H7 (cell line): Measurements from ENCODE around the gene DIPK1C. TPM values are rescaled to one million over a fixed set of nuclear protein-coding genes. Genes with fewer than 3 reads are reported as not detected.

ENCODE experiments used
- DNase-seq: peaks from one replicate; pipeline ENCODE4 v3.0.0; 2012
- H3K27me3 ChIP-seq: 2 replicates; pipeline ENCODE4 v1.6.0; 2011; ENCODE audit warnings: mild to moderate bottlenecking, low read length; ENCODE audit not compliant: control insufficient read depth, insufficient read depth
- H3K36me3 ChIP-seq: replicated peaks from 2 replicates; pipeline ENCODE4 v1.5.1; 2011; ENCODE audit warnings: low read length; ENCODE audit not compliant: control insufficient read depth, insufficient read depth
- H3K4me3 ChIP-seq: 2 replicates; pipeline ENCODE4 v1.5.1; 2011; ENCODE audit warnings: low read depth, mild to moderate bottlenecking, control low read depth, low read length, moderate library complexity; ENCODE audit not compliant: insufficient read depth
- total RNA-seq: library from RNA; depleted of rRNA; stranded (reverse); fragments of >200 nt; shearing (Covaris generic); gene quantifications from 2 replicates; pipeline ENCODE4 v1.2.3, GENCODE V29; 2014

DIPK1C gene
- total RNA-seq, 1 experiment from 2014 or later: not detected

GRCh38 chr18:74450626-74451025 lies 6.5 kb downstream of the DIPK1C start:
- DNase-seq: no peak
- peaks cover 13% of the 10 kb centered on the region for H3K27me3 ChIP-seq
- no peaks in the 10 kb centered on the region for H3K36me3 ChIP-seq
- H3K4me3 ChIP-seq: no peak overlapping the region

GRCh38 chr18:74447404-74448152 lies 9.5 kb downstream of the DIPK1C start:
- H3K36me3 ChIP-seq: no peaks in the 10 kb centered on the region
- no peaks in the 10 kb centered on the region for H3K27me3 ChIP-seq
- DNase-seq: no peak
- H3K4me3 ChIP-seq: no peak overlapping the region

GRCh38 chr18:74446631-74447403 lies 10.3 kb downstream of the DIPK1C start:
- Histone ChIP-seq H3K27me3 (no peaks in the 10 kb centered on the region), H3K36me3 (no peaks in the 10 kb centered on the region), H3K4me3 (no peak overlapping the region)
- DNase-seq: peak; percentile 45

GRCh38 chr18:74446178-74446577 lies 10.9 kb downstream of the DIPK1C start:
- Histone ChIP-seq H3K27me3 (no peaks in the 10 kb centered on the region), H3K4me3 (no peak overlapping the region), H3K36me3 (no peaks in the 10 kb centered on the region)
- DNase-seq: peak; percentile 59

- Histone ChIP-seq H3K36me3 (no peaks in the 10 kb centered on the region), H3K27me3 (no peaks in the 10 kb centered on the region), H3K4me3 (no peak overlapping the region)
- DNase-seq: no peak
Observed at GRCh38 chr18:74445585-74445984, 11.5 kb downstream of the DIPK1C start.

GRCh38 chr18:74444104-74444503 lies 13.0 kb downstream of the DIPK1C start:
- H3K27me3 ChIP-seq: no peaks in the 10 kb centered on the region
- no peak for DNase-seq
- H3K36me3 ChIP-seq: no peaks in the 10 kb centered on the region
- no peak overlapping the region for H3K4me3 ChIP-seq

GRCh38 chr18:74440808-74441427 lies 16.2 kb downstream of the DIPK1C start:
- no peak overlapping the region for H3K4me3 ChIP-seq
- H3K27me3 ChIP-seq: no peaks in the 10 kb centered on the region
- no peaks in the 10 kb centered on the region for H3K36me3 ChIP-seq
- DNase-seq: no peak

- no peak for DNase-seq
- no peaks in the 10 kb centered on the region for H3K36me3 ChIP-seq
- no peak overlapping the region for H3K4me3 ChIP-seq
- H3K27me3 ChIP-seq: no peaks in the 10 kb centered on the region
Observed at GRCh38 chr18:74438091-74438490, 19.0 kb downstream of the DIPK1C start.

- H3K4me3 ChIP-seq: no peak overlapping the region
- no peak for DNase-seq
- H3K36me3 ChIP-seq: no peaks in the 10 kb centered on the region
- H3K27me3 ChIP-seq: no peaks in the 10 kb centered on the region
Observed at GRCh38 chr18:74436158-74436769, 20.8 kb downstream of the DIPK1C start.

- Histone ChIP-seq H3K4me3 (no peak overlapping the region), H3K27me3 (no peaks in the 10 kb centered on the region), H3K36me3 (no peaks in the 10 kb centered on the region)
- DNase-seq: no peak
Observed at GRCh38 chr18:74435740-74436139, 21.4 kb downstream of the DIPK1C start.

- no peak for DNase-seq
- no peaks in the 10 kb centered on the region for H3K36me3 ChIP-seq
Observed at GRCh38 chr18:74434466-74434865, 22.6 kb downstream of the DIPK1C start.

GRCh38 chr18:74430806-74431571 lies 26.1 kb downstream of the DIPK1C start:
- H3K36me3 ChIP-seq: no peaks in the 10 kb centered on the region
- no peak for DNase-seq
- no peak overlapping the region for H3K4me3 ChIP-seq
- no peaks in the 10 kb centered on the region for H3K27me3 ChIP-seq

More at GRCh38 chr18:74434466-74434865, 22.6 kb downstream of the DIPK1C start:
- Histone ChIP-seq H3K27me3 (no peaks in the 10 kb centered on the region), H3K4me3 (no peak overlapping the region)

GRCh38 chr18:74430231-74430630 lies 26.9 kb downstream of the DIPK1C start:
- Histone ChIP-seq H3K36me3 (no peaks in the 10 kb centered on the region), H3K4me3 (no peak overlapping the region), H3K27me3 (no peaks in the 10 kb centered on the region)
- no peak for DNase-seq

- no peak for DNase-seq
- H3K4me3 ChIP-seq: no peak overlapping the region
- no peaks in the 10 kb centered on the region for H3K36me3 ChIP-seq
- H3K27me3 ChIP-seq: no peaks in the 10 kb centered on the region
Observed at GRCh38 chr18:74429096-74429495, 28.0 kb downstream of the DIPK1C start.
